Ishikawa (cell line): ENCODE results near the gene FBXO3.
A peak's percentile ranks its signal among the peaks of the same experiment; 100 is the strongest.

ENCODE experiments used
- CEBPB ChIP-seq: IDR thresholded peaks from 2 replicates; pipeline ENCODE4 v1.6.1; 2012
- CREB1 ChIP-seq: IDR thresholded peaks from 2 replicates; pipeline ENCODE4 v1.6.1; 2012; ENCODE audit warnings: low read depth
- EGR1 ChIP-seq: IDR thresholded peaks from 2 replicates; pipeline ENCODE4 v1.6.1; 2012
- EP300 ChIP-seq: IDR thresholded peaks from 2 replicates; pipeline ENCODE4 v1.6.1; 2012; ENCODE audit warnings: borderline replicate concordance
- FOXM1 ChIP-seq: IDR thresholded peaks from 2 replicates; pipeline ENCODE4 v1.6.1; 2012; ENCODE audit warnings: low read depth, borderline replicate concordance
- MAX ChIP-seq: IDR thresholded peaks from 2 replicates; pipeline ENCODE4 v1.6.1; 2012
- NFIC ChIP-seq: IDR thresholded peaks from 2 replicates; pipeline ENCODE4 v1.6.1; 2012
- RAD21 ChIP-seq: IDR thresholded peaks from 2 replicates; pipeline ENCODE4 v1.6.1; 2012; ENCODE audit warnings: low read depth
- REST ChIP-seq: IDR thresholded peaks from 2 replicates; pipeline ENCODE4 v1.6.1; 2012; ENCODE audit warnings: low read depth, mild to moderate bottlenecking
- TAF1 ChIP-seq: IDR thresholded peaks from 2 replicates; pipeline ENCODE4 v1.6.1; 2012; ENCODE audit warnings: low read depth, mild to moderate bottlenecking
- TCF12 ChIP-seq: IDR thresholded peaks from 2 replicates; pipeline ENCODE4 v1.6.1; 2012; ENCODE audit warnings: low read depth
- TEAD4 ChIP-seq: IDR thresholded peaks from 2 replicates; pipeline ENCODE4 v1.6.1; 2012
- YY1 ChIP-seq: IDR thresholded peaks from 2 replicates; pipeline ENCODE4 v1.6.1; 2012; ENCODE audit warnings: low read depth
- ZBTB7A ChIP-seq: IDR thresholded peaks from 2 replicates; pipeline ENCODE4 v1.6.1; 2012; ENCODE audit warnings: low read depth
- TF ChIP-seq, protein P1 (sequence below): IDR thresholded peaks from 2 replicates; pipeline ENCODE4 v1.6.1; 2012

FBXO3 gene

DNA sequence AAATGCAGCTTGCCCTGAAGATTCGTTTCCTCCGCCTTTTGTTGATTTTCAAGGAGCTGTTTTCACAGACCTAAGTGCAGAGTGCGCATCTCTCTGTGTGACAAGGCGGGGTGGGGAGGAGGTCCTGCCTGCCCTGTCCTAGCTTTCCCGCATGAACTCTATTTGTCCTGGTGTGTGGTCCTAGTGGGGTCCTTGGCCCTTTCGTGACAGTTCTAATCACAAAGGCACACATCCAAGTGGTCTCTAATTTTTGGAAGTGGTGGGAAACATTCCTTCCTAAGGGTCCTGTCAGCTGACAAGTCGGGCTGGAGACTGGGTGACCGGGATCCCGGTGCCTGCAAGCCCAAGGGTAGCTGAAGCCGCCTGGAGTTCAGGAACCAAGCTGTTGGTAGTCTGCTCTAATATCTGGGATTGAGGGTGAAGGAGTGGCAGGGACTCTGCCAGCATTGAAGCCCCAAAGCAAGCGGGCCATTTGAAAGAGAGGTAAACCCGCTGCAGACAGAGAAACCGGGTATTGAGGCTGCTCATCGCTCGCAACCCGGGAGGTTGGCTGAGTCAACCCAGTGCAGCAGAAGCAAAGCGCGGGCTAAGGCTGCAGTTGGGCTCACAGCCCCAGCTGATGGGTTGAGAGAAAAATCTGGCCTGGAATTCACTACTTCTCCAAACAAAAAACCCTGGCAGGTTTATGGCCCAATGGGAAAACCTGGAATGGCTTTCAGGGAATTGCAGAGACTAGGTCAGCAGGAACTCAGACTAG is 28.1 kb upstream of the FBXO3 start:
- 0 out of 2 replicates have a peak, but pooled peaks have one; percentile 23 for TF ChIP-seq TCF12
- TF ChIP-seq CREB1: no peak
- TF ChIP-seq, protein P1, sequence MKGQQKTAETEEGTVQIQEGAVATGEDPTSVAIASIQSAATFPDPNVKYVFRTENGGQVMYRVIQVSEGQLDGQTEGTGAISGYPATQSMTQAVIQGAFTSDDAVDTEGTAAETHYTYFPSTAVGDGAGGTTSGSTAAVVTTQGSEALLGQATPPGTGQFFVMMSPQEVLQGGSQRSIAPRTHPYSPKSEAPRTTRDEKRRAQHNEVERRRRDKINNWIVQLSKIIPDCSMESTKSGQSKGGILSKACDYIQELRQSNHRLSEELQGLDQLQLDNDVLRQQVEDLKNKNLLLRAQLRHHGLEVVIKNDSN: peak; percentile 2; the same call in 1 of the 2 replicates
- no peak for TF ChIP-seq EP300
- no peak for TF ChIP-seq ZBTB7A
- no peak for TF ChIP-seq EGR1
- no peak for TF ChIP-seq FOXM1
- no peak for TF ChIP-seq TAF1
- TF ChIP-seq TEAD4: no peak
- TF ChIP-seq MAX: peak; percentile 56; the same call in 1 of the 2 replicates
- 0 out of 2 replicates have a peak, but pooled peaks have one; percentile 44 for TF ChIP-seq YY1
- TF ChIP-seq NFIC: 0 out of 2 replicates have a peak, but pooled peaks have one; percentile 37
- TF ChIP-seq CEBPB: peak; percentile 40; the same call in 1 of the 2 replicates

- TF ChIP-seq RAD21 (no peak), FOXM1 (no peak), TCF12 (no peak), CREB1 (no peak), REST (no peak), ZBTB7A (no peak), EP300 (no peak), CEBPB (no peak), EGR1 (no peak), MAX (no peak), TAF1 (no peak), YY1 (no peak)
Measured at GRCh38 chr11:33801821-33802193, 27.5 kb upstream of the FBXO3 start.

DNA sequence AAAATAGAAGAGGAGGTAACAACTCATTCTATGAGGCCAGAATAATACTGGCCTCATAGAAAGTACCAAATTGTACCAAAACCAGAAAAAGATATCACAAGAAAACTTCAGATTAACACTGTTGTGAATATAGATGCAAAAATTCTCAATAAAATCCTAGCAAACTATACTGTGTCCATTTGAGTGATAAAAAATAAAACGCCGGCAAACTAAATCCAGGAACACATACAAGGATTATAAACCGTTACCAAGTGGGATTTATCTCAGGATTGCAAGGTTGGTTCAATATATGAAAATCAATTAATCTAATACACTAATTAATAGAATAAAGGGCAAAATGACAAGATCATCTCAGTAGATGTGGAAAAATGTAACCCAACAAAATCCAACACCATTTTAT is 23.6 kb upstream of the FBXO3 start:
- no peak for TF ChIP-seq CREB1
- TF ChIP-seq TCF12: no peak
- no peak for TF ChIP-seq REST
- TF ChIP-seq NFIC: no peak
- no peak for TF ChIP-seq CEBPB
- TF ChIP-seq ZBTB7A: no peak
- TF ChIP-seq FOXM1: no peak
- TF ChIP-seq EP300: no peak

- TF ChIP-seq CREB1: no peak
- no peak for TF ChIP-seq FOXM1
- no peak for TF ChIP-seq MAX
- no peak for TF ChIP-seq EP300
- TF ChIP-seq EGR1: no peak
- TF ChIP-seq YY1: no peak
- TF ChIP-seq TEAD4: no peak
- TF ChIP-seq RAD21: no peak
- TF ChIP-seq CEBPB: no peak
- no peak for TF ChIP-seq ZBTB7A
- TF ChIP-seq NFIC: no peak
- no peak for TF ChIP-seq REST
- no peak for TF ChIP-seq TCF12
- TF ChIP-seq, protein P1: no peak
- TF ChIP-seq TAF1: no peak
Measured at GRCh38 chr11:33790040-33790439, 15.7 kb upstream of the FBXO3 start.
